Right lobe of liver (tissue), 4 donors: ENCODE results near the gene IGF1R.

ENCODE experiments used
- CTCF ChIP-seq, 4 donors: fragments of 200-600 bp in 3 of 4; fragments of 450-650 bp in 1 of 4; IDR thresholded peaks; one replicate each; pipeline versions ENCODE4 v1.5.1 to v1.8.0; 2016 to 2022; ENCODE audit warnings: antibody characterized with exemption in 4 of 4, mild to moderate bottlenecking in 2 of 4
- POLR2A ChIP-seq: fragments of 450-650 bp; IDR thresholded peaks from one replicate; pipeline ENCODE4 v1.6.1; 2017; ENCODE audit warnings: antibody characterized with exemption, mild to moderate bottlenecking
- donor health status: DM: no; HTN: no; CAD: no.
- donor health status: DM: no; HTN: no; CAD: no.
- donor health status: DM: no; HTN: yes; CAD: no.

GRCh38 chr15:98986281-98986680 is 337.9 kb downstream of the IGF1R start:
- TF ChIP-seq CTCF (IDR thresholded peaks at IDR 0.05): no peak
- TF ChIP-seq POLR2A: no peak
